Upper lobe of left lung (tissue), 6 donors: ENCODE results near the gene DSCAM. TPM values are rescaled to one million over a fixed set of nuclear protein-coding genes. Genes with fewer than 3 reads are reported as not detected.

Experiments
- ATAC-seq, 2 donors: fragments of 200-7000 bp; cut with Tn5 transposase; one replicate each; pipeline ENCODE4 v1.9.1; 2022; ENCODE audit warnings: mild to moderate bottlenecking in 2 of 2, moderate library complexity in 2 of 2; ENCODE audit not compliant: low FRiP score in 2 of 2
- DNase-seq, 2 donors: peaks; one replicate each; pipeline ENCODE4 v3.0.0-alpha.2; 2019 to 2020
- H3K27ac ChIP-seq, 4 donors: fragments of 200-600 bp; sonication (generic); one replicate each; pipeline ENCODE4 v1.5.1; 2016 to 2019
- H3K27me3 ChIP-seq, 4 donors: fragments of 200-600 bp; sonication (generic); one replicate each; pipeline ENCODE4 v1.5.1; 2017 to 2019
- H3K36me3 ChIP-seq, 4 donors: fragments of 200-600 bp; sonication (generic); one replicate each; pipeline ENCODE4 v1.5.1; 2016 to 2019
- H3K4me1 ChIP-seq, 4 donors: fragments of 200-600 bp; sonication (generic); one replicate each; pipeline ENCODE4 v1.5.1; 2018 to 2019
- H3K4me3 ChIP-seq, 4 donors: fragments of 200-600 bp; sonication (generic); one replicate each; pipeline ENCODE4 v1.5.1; 2017 to 2019; ENCODE audit warnings: mild to moderate bottlenecking in 2 of 4, moderate library complexity in 1 of 4
- H3K9me3 ChIP-seq, 4 donors: fragments of 200-600 bp; sonication (generic); one replicate each; pipeline ENCODE4 v1.5.1; 2018 to 2019
- EP300 ChIP-seq, 4 donors: sonication (generic); formaldehyde crosslinking; IDR thresholded peaks; one replicate each; pipeline ENCODE4 v1.5.1; 2017; ENCODE audit warnings: antibody characterized with exemption in 4 of 4, control low read depth in 2 of 4
- POLR2A ChIP-seq, 4 donors: fragments of 450-650 bp; IDR thresholded peaks; one replicate each; pipeline ENCODE4 v1.5.1; 2016 to 2017; ENCODE audit warnings: antibody characterized with exemption in 4 of 4, mild to moderate bottlenecking in 2 of 4
- POLR2AphosphoS5 ChIP-seq, 2 donors: sonication (generic); formaldehyde crosslinking; IDR thresholded peaks; one replicate each; pipeline ENCODE4 v1.5.1; 2017; ENCODE audit warnings: antibody characterized with exemption in 2 of 2
- WGBS, 2 donors: methylation state at CpG; one replicate each; pipeline ENCODE4 v1.1.5; 2017 to 2018; 5-methylcytosine and 5-hydroxymethylcytosine counted together
- total RNA-seq, 6 donors: library from RNA; depleted of rRNA in 4 of 6; stranded (reverse); fragments of >200 nt in 4 of 6; gene quantifications; one replicate each; pipeline versions ENCODE4 v1.1.0 to v1.2.1, GENCODE V29; 2016 to 2021
- TF ChIP-seq, protein P1 (sequence below), 6 experiments: fragments of 450-650 bp in 4 of 6; fragments of 200-600 bp in 2 of 6; sonication (generic) in 2 of 6; IDR thresholded peaks; one replicate each; pipeline ENCODE4 v1.5.1; 2016 to 2019; ENCODE audit warnings: antibody characterized with exemption in 6 of 6
- donor health status: DM: no; HTN: no; CAD: no; lungs with moderate emphysema.
- donor health status: DM: no; HTN: yes; CAD: no; lungs with severe emphysema.

DSCAM gene
- total RNA-seq, 6 donors from 2014 or later, result under 0.01 to 0.61 (median 0.26) TPM; not detected in 1

DNA sequence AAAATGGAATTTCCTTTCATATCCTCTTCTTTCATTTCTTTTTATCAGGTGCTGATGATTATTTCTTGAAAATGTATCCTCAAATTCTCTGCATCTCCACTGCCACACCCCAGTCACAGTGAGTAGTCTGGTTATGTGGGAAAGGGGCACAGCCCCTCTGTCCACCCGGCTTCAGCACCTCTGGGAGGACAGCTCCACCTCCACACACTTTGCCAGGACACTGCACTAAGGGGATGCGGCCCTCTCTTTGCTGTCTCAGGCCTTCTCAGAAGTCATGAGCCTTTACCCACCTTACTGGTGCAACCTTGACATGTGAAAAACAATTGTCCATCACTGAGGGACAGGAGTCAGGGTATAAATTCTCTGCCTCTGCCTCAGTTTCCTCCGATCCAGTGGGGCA lies 546.7 kb downstream of the DSCAM start:
- no peaks in the 10 kb centered on the region for H3K9me3 ChIP-seq

DNA sequence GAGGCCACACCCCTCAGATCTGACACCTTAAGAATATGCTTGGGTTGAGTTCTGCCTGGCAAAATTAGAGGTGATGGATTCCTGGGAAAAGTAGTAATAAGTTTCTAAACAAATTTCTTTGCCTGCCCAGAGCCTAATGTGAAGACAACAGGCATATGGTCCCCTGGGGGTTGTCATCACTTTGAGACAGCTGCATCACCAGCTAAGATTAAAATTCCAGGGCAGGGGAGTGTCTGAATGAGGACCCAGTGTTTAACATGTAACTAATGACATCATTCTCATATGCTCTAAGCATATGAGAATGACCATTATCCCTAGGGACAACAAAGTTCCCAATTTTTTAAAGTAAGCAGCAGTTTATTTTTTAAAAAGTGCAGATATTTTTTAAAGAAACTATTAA lies 547.5 kb downstream of the DSCAM start:
- Histone ChIP-seq H3K27me3 (no peaks in the 10 kb centered on the region), H3K27ac (no peak overlapping the region), H3K9me3 (no peaks in the 10 kb centered on the region), H3K36me3 (no peaks in the 10 kb centered on the region), H3K4me1 (no peaks in the 10 kb centered on the region), H3K4me3 (no peak overlapping the region)
- ATAC-seq (no peak), DNase-seq (no peak)
- TF ChIP-seq POLR2A (IDR thresholded peaks at IDR 0.05) (no peak), POLR2AphosphoS5 (IDR thresholded peaks at IDR 0.05) (no peak), EP300 (IDR thresholded peaks at IDR 0.05) (no peak)
- TF ChIP-seq, protein P1, sequence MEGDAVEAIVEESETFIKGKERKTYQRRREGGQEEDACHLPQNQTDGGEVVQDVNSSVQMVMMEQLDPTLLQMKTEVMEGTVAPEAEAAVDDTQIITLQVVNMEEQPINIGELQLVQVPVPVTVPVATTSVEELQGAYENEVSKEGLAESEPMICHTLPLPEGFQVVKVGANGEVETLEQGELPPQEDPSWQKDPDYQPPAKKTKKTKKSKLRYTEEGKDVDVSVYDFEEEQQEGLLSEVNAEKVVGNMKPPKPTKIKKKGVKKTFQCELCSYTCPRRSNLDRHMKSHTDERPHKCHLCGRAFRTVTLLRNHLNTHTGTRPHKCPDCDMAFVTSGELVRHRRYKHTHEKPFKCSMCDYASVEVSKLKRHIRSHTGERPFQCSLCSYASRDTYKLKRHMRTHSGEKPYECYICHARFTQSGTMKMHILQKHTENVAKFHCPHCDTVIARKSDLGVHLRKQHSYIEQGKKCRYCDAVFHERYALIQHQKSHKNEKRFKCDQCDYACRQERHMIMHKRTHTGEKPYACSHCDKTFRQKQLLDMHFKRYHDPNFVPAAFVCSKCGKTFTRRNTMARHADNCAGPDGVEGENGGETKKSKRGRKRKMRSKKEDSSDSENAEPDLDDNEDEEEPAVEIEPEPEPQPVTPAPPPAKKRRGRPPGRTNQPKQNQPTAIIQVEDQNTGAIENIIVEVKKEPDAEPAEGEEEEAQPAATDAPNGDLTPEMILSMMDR (IDR thresholded peaks at IDR 0.05), result no peak

More for the DNA sequence above, 546.7 kb downstream of the DSCAM start:
- ATAC-seq, result peak in 1 of 2 donors; percentile 11
- Histone ChIP-seq H3K36me3 (no peaks in the 10 kb centered on the region), H3K4me1 (no peaks in the 10 kb centered on the region), H3K27me3 (no peaks in the 10 kb centered on the region), H3K27ac (no peak overlapping the region), H3K4me3 (no peak overlapping the region)
- 59 to 90% methylated on average over 3 of the region's 3 CpGs for WGBS, 2 donors
- TF ChIP-seq POLR2A (IDR thresholded peaks at IDR 0.05) (no peak), POLR2AphosphoS5 (IDR thresholded peaks at IDR 0.05) (no peak), EP300 (IDR thresholded peaks at IDR 0.05) (no peak)
- TF ChIP-seq, protein P1 (IDR thresholded peaks at IDR 0.05), result no peak
- no peak for DNase-seq

DNA sequence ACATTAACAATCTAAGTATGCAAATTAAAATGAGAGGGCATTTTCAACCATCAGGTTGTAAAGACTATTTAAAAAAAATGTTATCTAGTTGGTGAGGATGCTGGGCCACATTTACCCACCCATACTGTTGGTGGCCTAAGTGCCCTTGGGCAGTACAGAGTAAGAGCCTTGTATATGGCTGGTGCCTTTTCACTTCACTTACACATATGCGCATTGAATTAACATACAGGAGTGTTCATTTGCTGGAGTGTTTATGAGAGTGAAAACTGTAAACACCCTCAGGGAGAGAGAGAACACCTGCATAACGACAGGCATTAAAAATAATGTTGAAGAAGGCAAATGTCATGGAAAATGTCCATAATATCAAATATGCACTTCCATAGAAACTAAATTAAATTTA lies 552.6 kb downstream of the DSCAM start:
- ATAC-seq (no peak), DNase-seq (no peak)
- Histone ChIP-seq H3K27me3 (no peaks in the 10 kb centered on the region), H3K36me3 (no peaks in the 10 kb centered on the region), H3K9me3 (no peaks in the 10 kb centered on the region), H3K4me1 (no peaks in the 10 kb centered on the region), H3K4me3 (no peak overlapping the region), H3K27ac (no peak overlapping the region)
- TF ChIP-seq POLR2A (IDR thresholded peaks at IDR 0.05) (no peak), POLR2AphosphoS5 (IDR thresholded peaks at IDR 0.05) (no peak), EP300 (IDR thresholded peaks at IDR 0.05) (no peak)
- TF ChIP-seq, protein P1 (IDR thresholded peaks at IDR 0.05), result no peak
- WGBS, 2 donors, result 81 to 90% methylated on average over 2 of the region's 2 CpGs

DNA sequence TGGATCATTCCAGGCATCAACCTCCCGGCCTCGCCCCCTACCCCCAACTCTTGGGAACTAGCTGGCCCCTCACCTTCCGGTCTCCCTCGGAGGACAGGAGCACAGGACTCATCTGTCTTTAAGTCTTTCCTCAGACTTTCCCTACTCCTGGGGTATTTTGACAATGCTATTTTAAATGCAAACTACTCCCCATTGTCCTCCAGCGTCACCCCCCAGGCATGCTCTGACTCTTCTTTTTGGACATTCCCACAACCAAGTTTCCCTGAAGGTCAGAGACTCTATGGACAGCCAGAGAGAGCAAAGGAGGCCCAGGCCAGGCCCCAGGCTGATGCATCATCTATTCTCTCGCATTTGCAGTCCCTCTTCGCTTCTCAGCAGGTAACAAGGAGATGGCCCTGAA lies 555.4 kb downstream of the DSCAM start:
- TF ChIP-seq, protein P1 (IDR thresholded peaks at IDR 0.05), result no peak
- TF ChIP-seq POLR2AphosphoS5 (IDR thresholded peaks at IDR 0.05) (no peak), EP300 (IDR thresholded peaks at IDR 0.05) (no peak), POLR2A (IDR thresholded peaks at IDR 0.05) (no peak)
- Histone ChIP-seq H3K27ac (no peak overlapping the region), H3K4me1 (no peaks in the 10 kb centered on the region), H3K27me3 (no peaks in the 10 kb centered on the region), H3K36me3 (no peaks in the 10 kb centered on the region), H3K4me3 (no peak overlapping the region), H3K9me3 (no peaks in the 10 kb centered on the region)
- DNase-seq (no peak), ATAC-seq (no peak)
- 79 to 81% methylated on average over 7 of the region's 7 CpGs for WGBS, 2 donors

DNA sequence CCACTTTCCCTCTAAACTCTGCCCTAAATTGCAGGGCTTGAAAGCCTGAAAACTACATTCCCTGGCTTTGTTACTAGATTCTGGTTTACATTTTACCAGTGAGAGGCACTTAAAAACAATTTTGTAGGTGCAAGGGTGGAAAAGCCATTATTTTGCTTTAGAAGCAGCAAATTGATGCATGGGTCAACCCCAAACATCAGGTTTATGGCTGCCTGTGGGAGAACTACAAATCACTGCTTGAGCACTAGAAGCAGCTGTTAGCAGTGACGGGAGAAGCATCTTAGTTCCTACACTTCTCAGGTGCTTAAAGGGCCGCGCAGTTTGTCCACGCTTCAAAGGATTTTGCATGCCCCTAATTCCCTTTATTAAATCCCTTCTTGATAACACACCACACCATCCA lies 562.5 kb downstream of the DSCAM start:
- Histone ChIP-seq H3K36me3 (no peaks in the 10 kb centered on the region), H3K4me3 (no peak overlapping the region), H3K4me1 (no peaks in the 10 kb centered on the region), H3K27ac (no peak overlapping the region), H3K27me3 (no peaks in the 10 kb centered on the region), H3K9me3 (no peaks in the 10 kb centered on the region)
- TF ChIP-seq EP300 (IDR thresholded peaks at IDR 0.05) (no peak), POLR2A (IDR thresholded peaks at IDR 0.05) (no peak), POLR2AphosphoS5 (IDR thresholded peaks at IDR 0.05) (no peak)
- TF ChIP-seq, protein P1 (IDR thresholded peaks at IDR 0.05), result no peak
- ATAC-seq, result no peak
- WGBS, 2 donors, result 87 to 98% methylated on average over 4 of the region's 4 CpGs
- DNase-seq, result no peak
